ENCODE results near the gene GMPPA.

GMPPA gene

DNA sequence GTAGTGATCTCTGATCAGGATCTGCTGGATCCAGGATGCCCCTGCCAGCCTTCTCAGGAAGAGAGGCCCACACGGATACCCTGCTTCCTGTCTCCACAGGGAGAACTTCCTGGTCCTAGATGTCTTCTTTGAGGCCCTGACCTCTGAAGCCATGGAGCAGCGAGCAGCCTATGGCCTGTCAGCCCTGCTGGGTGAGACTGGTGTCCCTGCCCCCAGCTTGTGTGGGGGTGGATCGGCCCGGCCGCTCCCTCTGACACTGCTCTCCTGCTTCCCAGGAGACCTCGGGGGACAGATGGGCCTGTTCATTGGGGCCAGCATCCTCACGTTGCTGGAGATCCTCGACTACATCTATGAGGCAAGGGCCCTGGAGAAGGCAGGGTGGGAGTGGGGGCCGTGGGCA lies 38.3 kb downstream of the GMPPA start:
- TF ChIP-seq CTCF (IDR thresholded peaks at IDR 0.05; ENCODE audit: control insufficient read depth, extremely low read depth, insufficient read depth): no peak
- no peak for DNase-seq (ENCODE audit: low read depth)
- no peak overlapping the region for H3K4me3 ChIP-seq (ENCODE audit: low read depth, low read length)

DNA sequence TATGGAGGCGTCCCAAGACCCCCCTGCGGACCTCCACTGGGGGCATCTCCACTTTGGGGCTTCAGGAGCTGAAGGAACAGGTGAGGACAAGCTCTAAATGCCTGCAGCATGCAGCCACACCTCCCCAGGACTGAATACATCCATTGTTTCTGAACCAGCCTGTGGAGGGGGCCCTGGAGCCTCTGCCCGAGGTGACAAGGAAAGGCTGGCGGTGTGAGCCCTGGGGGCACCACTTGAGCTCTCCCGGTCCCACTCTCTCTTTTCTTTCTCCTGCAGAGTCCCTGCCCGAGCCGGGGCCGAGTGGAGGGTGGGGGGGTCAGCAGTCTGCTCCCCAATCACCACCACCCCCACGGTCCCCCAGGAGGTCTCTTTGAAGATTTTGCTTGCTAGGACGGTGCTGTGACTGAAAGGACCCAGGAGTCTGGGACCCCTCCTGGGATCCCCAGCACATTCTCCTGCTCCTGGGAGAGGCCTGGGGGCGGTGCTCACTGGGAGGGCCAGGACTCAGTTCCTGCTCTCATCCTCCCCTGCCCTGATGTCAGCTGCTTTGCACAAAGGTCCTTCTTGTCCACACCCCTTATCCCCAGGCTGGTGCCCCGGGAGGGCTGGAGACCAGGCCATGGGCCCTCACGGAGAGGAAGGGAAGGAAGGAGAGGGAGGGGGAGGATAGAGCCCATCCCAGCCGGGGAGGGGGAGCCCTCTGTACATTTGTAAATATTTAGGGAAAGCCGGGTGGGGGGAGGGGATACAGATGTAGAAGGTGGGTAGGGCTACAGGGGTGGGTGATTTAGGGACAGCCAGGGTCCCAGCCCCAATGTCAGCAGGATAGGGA lies 39.2 kb downstream of the GMPPA start:
- no peak overlapping the region for H3K4me3 ChIP-seq (ENCODE audit: low read depth, low read length)
- no peak for TF ChIP-seq CTCF (IDR thresholded peaks at IDR 0.05; ENCODE audit: control insufficient read depth, extremely low read depth, insufficient read depth)
- no peak for DNase-seq (ENCODE audit: low read depth)

DNA sequence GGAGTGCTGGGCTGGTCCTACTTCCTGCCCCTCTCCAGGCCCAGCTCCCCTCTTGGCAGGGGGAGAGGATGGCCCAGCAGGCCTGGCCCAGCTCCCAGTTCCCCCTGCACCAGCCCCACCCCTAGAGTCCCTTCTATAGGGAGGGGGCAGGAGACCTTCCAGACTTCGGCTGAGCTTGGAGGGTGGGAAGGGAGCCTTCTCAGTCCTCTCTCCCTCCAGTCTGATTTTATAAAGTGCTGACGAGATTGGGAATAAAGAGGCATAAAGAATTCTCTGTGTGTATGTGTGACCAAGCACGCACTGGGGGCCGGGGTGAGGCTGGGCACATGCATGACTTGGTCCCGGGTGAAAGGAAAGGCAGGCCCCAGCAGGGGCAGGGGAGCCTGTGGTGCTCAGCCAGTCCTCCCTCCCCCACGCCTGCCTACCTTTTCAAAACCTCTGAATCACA lies 39.8 kb downstream of the GMPPA start:
- DNase-seq (ENCODE audit: low read depth): no peak

DNA sequence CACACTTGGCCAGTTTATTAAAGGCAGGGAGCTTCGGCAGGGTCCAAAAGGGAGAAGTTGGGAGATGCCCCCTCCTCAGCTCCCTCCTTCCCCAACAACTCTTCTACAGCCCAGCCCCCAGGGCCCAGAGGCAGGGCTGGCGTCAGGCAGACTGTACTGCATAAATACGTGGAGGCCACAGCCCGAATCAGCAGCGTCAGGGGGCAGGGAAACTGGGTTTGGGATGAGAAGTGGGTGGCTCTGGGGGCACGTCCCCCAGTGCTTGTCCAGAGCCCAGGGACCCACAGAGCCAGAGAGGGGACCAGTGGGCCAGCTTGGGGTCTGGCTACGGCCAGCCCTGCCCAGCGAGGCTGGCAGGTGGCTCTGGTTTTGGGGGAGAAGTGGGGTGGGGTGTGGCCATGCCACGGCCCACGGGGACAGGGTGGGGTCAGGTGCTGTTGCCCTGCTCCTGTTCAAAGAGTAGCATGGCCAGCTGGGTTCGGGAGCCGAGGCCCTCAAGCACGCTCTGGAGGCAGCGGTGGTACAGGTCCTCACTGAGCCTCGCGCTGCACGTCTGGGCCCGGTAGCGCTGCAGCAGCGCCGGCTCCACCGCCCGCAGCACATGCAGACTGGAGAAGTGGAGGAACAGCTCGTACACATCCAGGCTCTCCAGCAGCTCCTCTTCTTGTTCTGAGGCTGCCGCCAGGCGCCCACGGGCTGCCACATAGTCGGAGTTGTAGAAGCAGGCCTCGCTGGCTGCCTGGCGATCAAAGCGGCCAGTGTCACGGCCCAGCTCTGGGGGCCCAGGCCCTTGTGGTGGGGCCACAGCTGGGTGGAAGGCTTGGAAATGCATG lies 40.5 kb downstream of the GMPPA start:
- no peak overlapping the region for H3K4me3 ChIP-seq (ENCODE audit: low read depth, low read length)
- TF ChIP-seq CTCF (IDR thresholded peaks at IDR 0.05; ENCODE audit: control insufficient read depth, extremely low read depth, insufficient read depth): no peak
- no peak for DNase-seq (ENCODE audit: low read depth)

More for the DNA sequence above, 39.8 kb downstream of the GMPPA start:
- H3K4me3 ChIP-seq (ENCODE audit: low read depth, low read length): no peak overlapping the region
- TF ChIP-seq CTCF (IDR thresholded peaks at IDR 0.05; ENCODE audit: control insufficient read depth, extremely low read depth, insufficient read depth): no peak

DNA sequence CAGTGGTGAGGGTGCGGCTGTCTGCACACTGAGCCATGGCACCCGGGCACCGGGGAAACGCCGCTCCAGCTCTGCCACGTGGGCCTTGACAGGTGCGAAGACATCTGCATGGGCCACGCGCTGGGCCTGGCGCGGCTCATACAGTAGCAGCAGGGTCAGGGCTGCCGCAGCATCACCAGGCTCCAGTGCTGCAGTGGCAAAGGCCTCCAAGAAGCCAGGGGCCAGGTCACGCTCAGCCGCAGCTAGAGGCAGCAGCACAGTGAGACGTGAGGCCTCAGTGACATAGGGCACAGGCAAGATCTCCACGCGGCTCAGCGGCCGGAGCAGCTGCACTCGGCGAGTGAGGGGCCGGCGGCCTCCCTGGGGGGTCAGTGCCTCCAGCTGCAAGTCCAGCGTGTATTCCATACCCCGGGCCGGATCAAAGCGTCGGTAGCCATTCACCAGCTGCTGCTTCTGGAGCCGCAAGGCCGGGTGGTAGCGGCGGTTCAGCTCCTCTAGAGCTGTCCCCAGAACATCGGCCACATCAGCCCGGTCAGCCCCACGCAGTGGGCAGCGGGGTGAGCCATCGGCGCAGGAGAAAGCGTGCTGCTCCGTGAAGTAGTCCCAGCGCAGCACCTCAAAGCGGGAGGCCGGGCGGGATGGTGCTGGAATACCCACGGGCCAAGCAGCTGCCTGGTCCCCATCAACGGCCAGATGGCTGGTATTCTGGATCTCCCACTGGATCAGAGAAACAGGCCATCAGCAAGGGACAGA lies 41.4 kb downstream of the GMPPA start:
- no peak for TF ChIP-seq CTCF (IDR thresholded peaks at IDR 0.05; ENCODE audit: control insufficient read depth, extremely low read depth, insufficient read depth)
- H3K4me3 ChIP-seq (ENCODE audit: low read depth, low read length): no peak overlapping the region
- DNase-seq (ENCODE audit: low read depth): no peak

GRCh38 chr2:219540784-219541504 lies 42.3 kb downstream of the GMPPA start:
- H3K4me3 ChIP-seq (ENCODE audit: low read depth, low read length): no peak overlapping the region
- no peak for DNase-seq (ENCODE audit: low read depth)
- TF ChIP-seq CTCF (IDR thresholded peaks at IDR 0.05; ENCODE audit: control insufficient read depth, extremely low read depth, insufficient read depth): no peak

Data from LNCaP clone FGC (cell line).